Urothelium cell line (cell line): ENCODE measurements around the gene TENT4B.
"Not testable (repeated sequence)": the region's sequence is repeated elsewhere in the genome, so short reads cannot be mapped to it uniquely, and the experiment has no call there.

ENCODE experiments used
- DNase-seq: peaks from one replicate; pipeline ENCODE4 v3.0.0; 2011; ENCODE audit warnings: low spot score, mixed read lengths
- FAIRE-seq: peaks from 2 replicates; lab custom pipeline; 2011; peaks lifted over from hg19 to GRCh38; lab: Jason Lieb, UNC

Gene TENT4B

DNA sequence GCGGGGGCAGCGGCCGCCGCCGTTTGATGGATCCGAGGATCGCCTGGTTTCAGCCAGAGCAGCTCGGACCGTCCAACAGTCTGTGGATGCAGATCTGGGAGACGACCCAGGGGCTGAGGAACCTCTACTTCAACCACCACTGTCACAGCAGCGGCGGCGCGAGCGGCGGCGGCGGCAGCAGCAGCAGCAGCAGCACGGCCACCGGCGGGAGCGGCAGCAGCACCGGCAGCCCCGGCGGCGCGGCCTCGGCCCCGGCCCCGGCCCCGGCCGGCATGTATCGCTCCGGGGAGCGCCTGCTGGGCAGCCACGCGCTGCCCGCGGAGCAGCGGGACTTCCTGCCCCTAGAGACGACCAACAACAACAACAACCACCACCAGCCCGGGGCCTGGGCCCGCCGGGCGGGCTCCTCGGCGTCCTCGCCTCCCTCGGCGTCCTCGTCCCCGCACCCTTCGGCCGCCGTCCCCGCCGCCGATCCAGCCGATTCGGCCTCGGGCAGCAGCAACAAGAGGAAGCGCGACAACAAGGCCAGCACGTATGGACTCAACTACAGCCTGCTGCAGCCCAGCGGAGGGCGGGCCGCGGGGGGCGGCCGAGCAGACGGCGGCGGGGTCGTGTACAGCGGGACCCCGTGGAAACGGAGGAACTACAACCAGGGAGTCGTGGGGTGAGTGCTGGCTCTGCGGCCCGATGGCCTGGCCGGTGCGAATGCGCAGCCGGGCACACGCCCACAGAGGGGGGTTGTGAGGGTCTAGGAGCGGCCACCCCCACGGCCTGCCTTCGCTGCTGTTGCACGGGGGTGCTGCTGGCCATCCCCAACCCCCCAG is 702 bp downstream of the TENT4B start:
- DNase-seq (peak; percentile 49), FAIRE-seq (no peak)

DNA sequence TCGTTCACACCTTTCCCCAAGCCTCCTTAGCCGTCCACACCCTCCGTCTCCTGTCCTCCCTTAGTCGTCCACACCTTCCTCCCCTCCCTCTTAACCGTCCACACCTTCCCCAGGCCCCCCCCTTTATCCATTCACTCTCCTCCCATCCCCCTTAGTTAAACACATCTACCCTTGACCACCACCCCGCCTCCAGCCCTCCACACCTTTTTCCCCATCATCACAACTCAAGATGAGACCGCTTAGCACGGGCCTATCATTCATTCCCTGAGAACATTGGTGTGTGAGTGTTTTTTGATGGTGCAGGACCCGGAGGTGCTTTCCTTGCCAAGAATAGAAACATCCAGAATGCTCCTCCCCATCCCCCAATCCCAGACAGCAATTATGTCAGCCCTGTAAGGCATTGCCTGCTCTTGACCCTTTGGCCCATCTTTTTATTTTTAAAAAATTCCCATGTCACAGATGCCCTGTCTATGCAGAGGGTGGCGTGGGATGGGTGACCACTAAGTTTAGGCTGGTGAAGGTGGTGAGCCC is 1.4 kb downstream of the TENT4B start:
- no peak for FAIRE-seq
- peak; percentile 29 for DNase-seq

DNA sequence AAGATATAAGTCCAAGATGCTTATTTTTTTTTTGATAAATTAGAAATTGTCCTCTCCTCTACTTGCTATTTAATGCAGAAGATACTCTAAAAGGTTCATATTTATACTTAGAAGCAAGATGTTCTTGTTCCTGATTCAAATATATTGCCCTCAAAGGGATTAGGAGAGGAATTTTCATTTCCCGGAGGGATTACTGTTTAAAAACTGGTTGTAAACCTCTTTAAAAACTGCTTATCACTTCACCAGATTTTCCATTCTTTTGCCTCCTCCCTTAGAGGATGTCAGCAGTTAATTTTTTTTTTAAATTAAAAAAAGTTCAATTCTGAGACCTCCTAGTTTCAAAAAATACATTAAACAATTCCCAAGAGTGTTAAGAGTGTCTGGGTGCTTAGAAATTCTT is 2.8 kb downstream of the TENT4B start:
- DNase-seq (no peak), FAIRE-seq (no peak)

DNA sequence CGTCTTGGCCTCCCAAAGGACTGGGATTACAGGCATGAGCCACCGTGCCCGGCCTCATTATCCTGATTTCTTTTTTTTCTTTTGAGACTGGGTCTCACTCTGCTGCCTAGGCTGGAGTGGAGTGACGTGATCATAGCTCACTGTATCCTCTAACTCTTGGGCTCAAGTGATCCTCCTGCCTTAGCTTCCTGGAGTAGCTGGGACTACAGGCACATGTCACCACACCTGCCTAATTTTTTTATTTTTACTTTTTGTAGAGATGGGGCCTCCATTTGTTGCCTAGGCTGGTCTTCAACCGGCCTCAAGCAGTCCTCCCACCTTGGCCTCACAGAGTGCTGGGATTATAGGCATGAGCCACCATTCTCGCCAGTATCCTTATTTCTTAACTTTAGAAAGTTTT is 3.5 kb downstream of the TENT4B start:
- FAIRE-seq (no peak), DNase-seq (no peak)

DNA sequence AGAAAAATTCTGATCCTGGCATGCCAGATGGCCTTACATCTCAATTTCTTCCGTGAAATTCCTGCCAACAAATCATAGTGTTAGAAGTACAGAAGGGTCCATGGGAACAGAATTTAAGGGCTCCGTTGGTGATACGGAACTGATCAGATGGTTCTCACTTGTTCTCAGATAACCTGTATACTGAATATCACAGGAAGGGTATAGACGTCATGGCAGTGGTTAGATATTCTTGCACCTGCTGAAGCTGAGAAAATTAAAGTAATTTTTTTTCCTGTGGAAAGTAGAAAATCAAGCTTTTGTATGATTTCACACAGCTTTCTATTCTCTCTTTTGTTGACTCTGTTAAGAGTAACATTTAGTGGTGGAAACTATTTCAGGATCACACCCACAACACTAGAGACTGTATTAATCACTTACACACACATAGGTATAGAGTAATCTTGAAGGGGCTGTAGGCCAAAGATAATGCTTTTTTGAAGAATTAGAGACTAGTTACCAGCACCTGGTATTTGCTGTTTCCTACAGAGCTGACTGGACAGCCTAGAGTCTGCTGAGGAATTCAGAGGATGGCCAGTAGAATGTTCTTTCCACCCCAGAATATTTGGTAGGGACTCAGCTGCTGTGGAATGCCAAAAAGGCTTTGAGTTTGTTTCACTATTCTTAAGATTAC is 7.5 kb downstream of the TENT4B start:
- no peak for FAIRE-seq
- no peak for DNase-seq

DNA sequence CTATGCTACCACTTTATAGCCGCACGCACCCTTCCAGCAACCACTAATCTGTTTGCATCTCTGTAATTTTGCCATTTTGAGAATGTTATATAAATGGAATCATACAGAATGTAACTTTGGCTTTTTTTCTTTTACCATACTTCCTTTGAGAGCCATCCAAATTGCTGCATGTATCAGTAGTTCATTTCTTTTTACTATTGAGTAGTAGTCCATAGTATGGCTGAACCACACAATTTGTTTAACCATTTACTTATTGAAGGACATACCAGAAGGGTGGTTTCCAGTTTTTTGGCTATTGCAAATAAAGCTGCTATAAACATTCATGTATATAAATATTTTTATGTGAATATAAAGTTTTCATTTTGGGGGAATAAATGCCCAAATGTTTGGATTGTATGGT is 8.8 kb downstream of the TENT4B start:
- DNase-seq: no peak
- no peak for FAIRE-seq

DNA sequence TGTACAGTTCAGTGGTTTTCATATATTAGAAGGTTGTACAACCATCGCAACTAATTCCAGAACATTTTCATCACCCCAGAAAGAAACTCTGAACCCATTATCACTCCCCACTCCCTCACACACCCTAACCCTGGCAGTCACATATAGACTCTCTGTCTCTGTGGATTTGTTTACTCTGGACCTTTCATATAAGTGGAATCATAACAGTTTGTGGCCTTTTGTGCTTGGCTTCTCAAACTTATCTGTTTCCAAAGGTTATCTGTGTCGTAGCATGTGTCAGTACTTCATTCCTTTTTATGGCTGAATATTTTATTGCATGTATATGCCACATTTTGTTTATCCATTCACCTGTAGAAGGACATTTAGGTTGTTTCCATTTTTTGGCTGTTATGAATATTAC is 12.4 kb downstream of the TENT4B start:
- FAIRE-seq (no peak), DNase-seq (no peak)

DNA sequence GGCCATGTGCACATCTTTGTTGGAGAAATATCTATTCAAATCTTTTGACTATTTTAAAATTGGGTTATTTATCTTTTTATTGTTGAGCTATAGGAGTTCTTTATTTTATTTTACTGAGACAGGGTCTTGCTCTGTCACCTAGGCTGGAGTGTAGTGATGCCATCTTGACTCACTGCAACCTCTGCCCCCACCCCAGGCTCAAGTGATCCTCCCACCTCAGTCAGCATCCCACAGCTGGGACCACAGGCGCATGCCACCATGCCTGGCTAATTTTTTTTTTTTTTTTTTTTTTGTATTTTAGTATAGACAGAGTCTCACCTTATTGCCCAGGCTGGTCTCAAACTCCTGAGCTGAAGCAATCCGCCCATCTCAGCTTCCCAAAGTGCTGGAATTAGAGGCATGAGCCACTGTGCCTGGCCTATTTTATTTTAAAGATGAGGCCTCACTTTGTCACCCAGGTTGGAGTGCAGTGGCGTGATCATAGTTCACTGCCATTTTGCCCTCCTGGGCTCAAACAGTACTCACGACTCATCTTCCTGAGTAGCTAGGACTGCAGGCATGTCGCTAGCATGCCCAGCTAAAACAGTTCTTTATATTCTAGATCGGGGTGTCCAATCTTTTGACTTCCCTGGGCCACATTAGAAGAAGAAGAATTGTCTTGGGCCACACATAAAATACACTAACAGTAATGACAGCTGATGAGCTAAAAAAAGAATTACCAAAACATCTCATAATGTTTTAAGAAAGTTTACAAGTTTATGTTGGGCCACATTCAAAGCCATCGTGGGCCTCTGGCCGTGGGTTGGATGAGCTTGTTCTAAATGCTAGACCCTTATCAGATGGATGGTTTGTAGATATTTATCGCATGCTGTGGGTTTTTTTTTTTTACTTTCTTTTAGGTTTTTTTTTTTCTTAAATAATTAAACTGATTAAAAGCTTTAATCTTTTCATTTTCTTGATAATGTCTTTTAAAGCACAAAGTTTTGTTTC is 13.7 kb downstream of the TENT4B start:
- no peak for FAIRE-seq
- no peak for DNase-seq

DNA sequence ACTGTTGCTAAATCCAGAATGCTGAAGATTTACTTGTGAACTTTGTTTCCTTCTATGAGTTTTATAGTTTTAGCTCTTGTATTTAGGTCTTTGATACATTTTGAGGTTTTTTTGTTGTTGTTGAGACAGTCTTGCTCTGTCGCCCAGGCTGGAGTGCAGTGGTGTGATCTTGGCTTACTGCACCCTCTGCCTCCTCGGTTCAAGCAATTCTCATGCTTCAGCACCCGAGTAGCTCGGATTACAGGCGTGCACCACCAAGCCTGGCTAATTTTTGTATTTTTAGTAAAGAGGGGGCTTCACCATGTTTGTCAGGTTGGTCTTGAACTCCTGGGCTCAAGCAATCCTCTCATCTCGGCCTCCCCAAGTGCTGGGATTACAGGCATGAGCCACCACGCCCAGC is 14.4 kb downstream of the TENT4B start:
- DNase-seq (no peak), FAIRE-seq (no peak)

DNA sequence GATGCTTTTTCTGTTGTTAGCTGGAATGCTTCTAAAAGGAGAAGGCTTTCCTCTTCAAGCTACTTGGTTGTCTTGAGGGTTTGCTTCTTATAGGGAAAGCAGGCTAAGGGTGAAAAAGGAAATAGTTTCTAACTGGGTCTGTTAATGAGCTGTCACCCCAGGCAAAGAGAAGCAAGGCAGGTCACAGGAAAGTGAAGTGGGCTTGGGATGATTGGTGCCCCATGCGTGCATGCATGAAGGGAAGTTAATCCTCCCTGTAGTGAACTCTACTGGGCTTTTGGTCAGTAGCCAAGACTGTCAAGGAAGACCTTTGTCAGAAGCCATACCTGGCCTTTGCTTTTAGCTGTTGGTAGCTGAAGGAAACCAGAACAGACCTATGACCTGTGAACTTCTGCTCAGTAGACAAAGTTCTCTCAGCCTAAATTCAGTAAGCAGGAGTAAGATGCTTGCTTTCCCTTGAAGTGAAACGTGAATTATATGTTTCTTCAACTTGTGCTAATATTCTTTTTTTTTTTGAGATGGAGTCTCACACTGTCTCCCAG is 16.5 kb downstream of the TENT4B start:
- no peak for DNase-seq
- no peak for FAIRE-seq

DNA sequence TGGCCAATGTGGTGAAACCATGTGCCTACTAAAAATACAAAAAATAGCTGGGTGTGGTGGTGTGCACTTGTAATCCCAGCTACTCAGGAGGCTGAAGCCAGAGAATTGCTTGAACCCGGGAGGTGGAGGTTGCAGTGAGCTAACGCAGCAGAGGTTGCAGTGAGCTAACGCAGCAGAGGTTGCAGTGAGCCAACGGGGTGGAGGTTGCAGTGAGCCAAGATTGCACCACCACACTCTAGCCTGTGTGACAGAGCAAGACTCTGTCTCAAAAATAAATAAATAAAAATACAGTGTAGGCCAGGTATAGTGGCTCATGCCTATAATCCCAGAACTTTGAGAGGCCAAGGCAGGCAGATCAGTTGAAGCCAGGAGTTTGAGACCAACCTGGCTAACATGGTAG is 18.7 kb downstream of the TENT4B start:
- not testable (repeated sequence) for FAIRE-seq

DNA sequence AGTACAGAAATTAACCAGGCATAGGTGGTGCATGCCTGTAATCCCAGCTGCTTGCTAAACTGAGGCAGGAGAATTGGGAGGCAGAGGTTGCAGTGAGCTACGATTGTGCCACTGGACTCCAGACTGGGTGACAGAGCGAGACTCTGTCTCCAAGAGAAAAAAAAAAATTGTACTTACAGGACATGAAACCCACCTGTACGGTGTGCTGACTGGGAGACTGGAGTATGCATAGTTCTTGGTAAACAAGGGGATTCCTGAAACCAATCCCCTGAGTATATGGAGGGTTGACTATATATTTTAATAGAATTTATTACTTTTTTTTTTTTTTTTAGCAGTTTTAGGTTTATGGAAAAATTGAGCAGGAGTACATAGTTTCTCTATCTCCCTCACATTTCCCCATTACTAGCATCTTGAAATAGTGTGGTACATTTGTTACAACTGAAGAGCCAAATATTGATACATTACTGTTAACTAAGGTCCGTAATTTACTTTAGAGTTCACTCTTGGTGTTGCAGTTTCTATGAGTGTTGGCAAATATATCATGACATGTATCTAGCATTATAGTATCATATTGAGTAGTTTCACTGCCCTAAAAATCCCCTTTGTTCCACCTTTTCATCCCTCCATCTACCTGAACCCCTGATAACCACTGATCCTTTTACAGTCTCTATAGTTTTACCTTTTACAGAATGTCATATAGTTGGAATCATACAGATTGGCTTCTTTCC is 19.3 kb downstream of the TENT4B start:
- DNase-seq (no peak), FAIRE-seq (no peak)

More for the DNA sequence above, 18.7 kb downstream of the TENT4B start:
- not testable (repeated sequence) for DNase-seq

DNA sequence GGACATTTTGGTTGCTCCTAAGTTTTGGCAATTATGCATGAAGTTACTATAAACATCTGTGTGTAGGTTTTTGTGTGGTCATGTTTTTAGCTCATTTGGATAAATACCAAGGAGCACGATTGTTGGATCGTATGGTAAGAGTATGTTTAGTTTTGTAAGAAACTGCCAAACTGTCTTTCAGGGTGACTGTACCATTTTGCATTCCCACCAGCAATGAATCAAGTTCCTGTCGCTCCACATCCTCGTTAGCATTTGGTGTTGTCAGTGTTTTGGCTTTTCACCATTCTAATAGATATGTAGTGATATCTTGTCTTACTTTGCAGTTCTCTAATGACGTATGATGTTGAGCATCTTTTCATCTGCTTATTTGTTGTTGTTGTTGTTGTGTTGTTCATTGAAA is 20.2 kb downstream of the TENT4B start:
- DNase-seq: no peak
- no peak for FAIRE-seq

DNA sequence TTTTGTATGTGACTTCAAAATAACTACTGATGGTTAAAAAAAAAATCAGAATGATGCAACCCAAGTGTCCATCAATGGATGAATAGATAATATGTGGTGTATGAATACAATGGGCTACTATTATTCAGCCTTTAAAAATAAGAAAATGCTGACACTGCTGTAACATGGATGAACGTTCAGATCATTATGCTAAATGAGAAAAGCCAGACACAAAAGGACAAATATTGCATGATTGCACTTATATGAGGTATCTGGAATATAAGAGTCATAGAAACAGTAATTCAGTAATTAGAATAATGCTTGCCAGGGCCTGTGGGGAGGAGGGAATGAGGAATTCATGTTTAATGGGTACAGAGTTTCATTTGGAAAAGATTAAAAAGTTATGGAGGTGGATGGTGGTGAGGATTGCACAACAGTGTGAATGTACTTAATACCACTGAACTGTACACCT is 25.4 kb downstream of the TENT4B start:
- no peak for DNase-seq
- no peak for FAIRE-seq

DNA sequence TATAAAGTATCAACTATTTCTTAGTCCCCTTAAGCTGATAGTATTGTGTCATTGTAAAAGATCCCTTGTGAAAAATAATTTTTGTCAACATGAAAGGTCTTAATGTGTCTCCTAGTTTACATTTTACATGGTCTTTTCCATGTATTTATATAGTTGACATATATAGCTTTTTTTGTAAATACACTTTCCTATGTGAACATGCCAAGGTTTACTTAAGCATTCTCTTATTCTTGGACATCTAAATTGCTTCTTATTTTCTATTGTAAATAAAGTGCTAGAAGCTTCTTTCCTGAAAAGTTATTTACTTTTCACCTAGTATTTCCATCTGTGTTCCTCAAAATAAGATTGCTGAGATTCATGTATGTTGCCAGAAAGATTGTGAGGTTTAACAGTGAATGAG is 29.3 kb downstream of the TENT4B start:
- FAIRE-seq: no peak
- DNase-seq: no peak

DNA sequence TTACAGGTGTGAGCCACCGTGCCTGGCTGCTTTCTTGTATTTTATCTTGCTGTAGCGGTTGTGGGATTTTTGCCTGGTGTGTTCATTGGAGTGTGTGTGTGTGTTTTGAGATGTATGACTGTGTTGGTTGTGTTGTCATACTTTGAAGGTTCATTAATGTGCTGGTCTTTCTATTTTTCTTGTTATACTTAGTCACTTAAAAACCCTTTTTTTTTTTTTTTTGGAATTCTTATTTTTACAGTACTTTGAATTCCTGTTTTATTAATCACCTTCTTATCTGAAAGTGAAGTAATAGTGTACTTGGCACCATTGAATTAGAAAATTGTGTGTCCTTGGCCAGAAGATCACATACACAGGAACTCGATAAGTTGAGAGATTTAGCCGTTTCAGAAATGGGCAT is 30.2 kb downstream of the TENT4B start:
- FAIRE-seq (no peak), DNase-seq (no peak)

DNA sequence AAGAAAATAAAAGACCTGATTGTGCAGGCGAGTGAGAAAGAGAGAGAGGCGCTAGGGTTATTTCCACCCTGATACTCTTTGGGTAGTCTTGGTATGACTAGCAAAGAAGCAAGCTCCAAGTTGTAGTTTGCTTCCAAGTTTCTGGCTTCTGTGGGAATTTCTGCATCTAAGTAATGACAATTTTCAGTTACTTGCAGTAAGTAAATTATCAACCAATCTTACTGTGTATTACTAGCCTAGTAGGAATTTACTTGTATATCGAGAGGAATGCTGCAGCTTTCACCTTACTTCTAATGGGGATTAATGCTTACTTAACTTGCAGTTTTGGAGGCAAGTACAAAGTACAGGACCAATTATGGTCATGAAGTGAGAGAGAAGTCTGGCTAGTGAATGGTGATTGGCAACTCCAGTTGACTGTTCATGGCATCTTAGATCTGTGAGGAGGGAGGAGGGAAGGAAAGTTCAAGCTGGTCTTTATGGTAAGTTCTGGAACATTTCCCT is 31.9 kb downstream of the TENT4B start:
- DNase-seq: no peak
- no peak for FAIRE-seq

DNA sequence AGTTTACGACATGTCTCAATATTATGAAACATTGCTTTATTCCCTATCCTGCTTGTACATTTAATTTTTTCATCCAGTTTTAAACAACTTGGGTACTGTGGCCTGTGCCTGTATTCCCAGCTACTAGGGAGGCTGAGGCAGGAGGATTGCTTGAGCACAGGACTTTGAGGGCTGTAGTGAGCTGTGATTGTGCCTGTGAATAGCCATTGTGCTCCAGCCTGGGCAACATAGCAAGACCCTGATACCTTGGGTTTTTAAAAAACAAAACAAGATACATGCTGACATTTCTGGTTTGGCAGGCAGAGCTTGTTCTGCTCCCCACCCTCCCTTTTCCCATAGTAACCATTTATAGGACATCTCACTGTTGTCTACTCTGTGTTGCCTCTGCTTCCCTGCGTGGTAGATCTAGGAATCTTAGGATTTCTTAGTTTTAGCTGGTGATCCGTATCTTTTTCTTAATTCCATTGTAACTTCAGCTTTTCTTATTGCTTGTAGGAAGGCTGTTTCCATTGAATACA is 35.6 kb downstream of the TENT4B start:
- FAIRE-seq (no peak), DNase-seq (no peak)

DNA sequence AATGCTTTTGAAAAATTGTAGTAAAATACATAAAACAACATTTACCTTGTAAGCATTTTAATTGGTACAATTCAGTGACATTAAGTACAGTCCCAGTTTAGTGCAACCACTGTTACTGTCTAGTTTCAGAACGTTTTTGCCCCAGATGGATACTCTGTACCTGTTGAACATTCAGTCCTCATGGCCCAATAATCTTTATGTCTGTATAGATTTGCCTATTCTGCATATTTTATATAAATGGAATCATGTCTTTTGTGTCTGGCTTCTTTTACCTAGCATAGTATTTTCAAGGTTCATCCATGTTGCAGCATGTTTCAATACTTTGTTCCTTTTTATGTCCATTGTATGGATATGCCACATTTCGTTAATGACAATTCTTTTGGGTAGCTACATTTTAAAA is 37.2 kb downstream of the TENT4B start:
- FAIRE-seq (no peak), DNase-seq (no peak)
